ENCODE results near the gene GLS. TPM values are rescaled to one million over a fixed set of nuclear protein-coding genes. Genes with fewer than 3 reads are reported as not detected.

GLS gene
- total RNA-seq, 2 donors from 2014 or later: 86.0 to 102 TPM

GRCh38 chr2:191008286-191008685, 127.7 kb downstream of the GLS start:
- H3K4me1 ChIP-seq: peaks cover 26% of the 10 kb centered on the region
- peaks cover 3 to 12% of the 10 kb centered on the region in 2 donors for H3K36me3 ChIP-seq (replicated peaks in 1 of 2; ENCODE audit: insufficient read depth in 1 of 2, low read depth in 2 of 2)
- no peak overlapping the region for H3K27ac ChIP-seq
- intact Hi-C loops (cut with DNase I): no loop called here
- no peak for ATAC-seq
- no peaks in the 10 kb centered on the region for H3K9me3 ChIP-seq
- TF ChIP-seq CTCF (IDR thresholded peaks at IDR 0.05): no peak
- no peak for TF ChIP-seq POLR2A (IDR thresholded peaks at IDR 0.05)
- H3K4me3 ChIP-seq: no peak overlapping the region
- no peaks in the 10 kb centered on the region for H3K27me3 ChIP-seq
- DNase-seq: no peak

- TF ChIP-seq CTCF (IDR thresholded peaks at IDR 0.05): no peak
- no peak for TF ChIP-seq POLR2A (IDR thresholded peaks at IDR 0.05)
- ATAC-seq: no peak
- no peaks in the 10 kb centered on the region for H3K27me3 ChIP-seq
- 86 to 94% methylated on average over 4 of the region's 4 CpGs for WGBS, 2 donors
- no peaks in the 10 kb centered on the region for H3K9me3 ChIP-seq
- H3K27ac ChIP-seq: no peak overlapping the region
- peaks cover 32% of the 10 kb centered on the region for H3K4me1 ChIP-seq
- DNase-seq: no peak
- no peak overlapping the region for H3K4me3 ChIP-seq
- intact Hi-C loops (cut with DNase I): no loop called here
- peaks cover 0 to 10% of the 10 kb centered on the region in 2 donors for H3K36me3 ChIP-seq (replicated peaks in 1 of 2; ENCODE audit: insufficient read depth in 1 of 2, low read depth in 2 of 2)
Measured at GRCh38 chr2:191009541-191010374, 129.1 kb downstream of the GLS start.

DNA sequence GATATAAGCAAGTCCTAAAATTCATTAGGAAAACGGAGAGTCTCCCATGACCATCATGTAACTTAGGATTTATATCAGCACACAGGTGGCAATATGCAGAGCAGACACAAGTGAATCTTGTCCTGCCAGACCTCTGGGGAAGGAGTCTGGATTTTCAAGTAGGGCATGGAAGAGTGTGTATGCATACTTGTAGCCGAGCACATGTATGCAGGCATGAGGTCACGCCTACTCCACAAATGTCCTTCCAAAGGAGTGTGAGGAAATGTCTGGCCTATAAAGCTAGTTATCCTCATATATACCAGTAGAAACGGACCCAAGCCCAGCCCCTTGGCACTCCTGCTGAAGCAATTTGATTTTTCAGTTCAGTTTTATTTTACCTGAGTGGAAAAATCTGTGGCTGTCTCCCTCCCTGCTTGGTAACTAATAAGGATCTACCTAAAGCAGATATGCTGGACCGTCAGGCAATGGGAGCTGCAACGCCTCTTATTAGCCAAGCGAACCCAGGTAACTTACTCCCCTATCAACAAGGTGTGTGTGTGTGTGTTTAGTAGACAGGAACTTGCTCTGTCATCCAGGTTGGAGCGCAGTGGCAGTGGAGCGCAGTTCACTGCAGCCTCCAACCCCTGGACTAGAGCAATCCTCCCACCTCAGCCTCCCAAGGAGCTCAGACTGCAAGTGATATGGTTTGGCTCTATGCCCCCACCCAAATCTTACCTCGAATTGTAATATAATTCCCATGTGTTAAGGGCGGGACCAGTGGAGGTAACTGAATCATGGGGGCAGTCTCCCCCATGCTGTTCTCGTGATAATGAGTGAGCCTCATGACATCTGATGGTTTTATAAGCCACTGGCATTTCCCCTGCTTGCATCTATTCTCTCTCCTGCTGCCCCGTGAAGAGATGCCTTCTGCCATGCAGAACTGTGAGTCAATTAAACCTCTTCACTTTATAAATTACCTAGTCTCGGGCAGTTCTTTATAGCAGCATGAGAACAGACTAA, 130.6 kb downstream of the GLS start:
- intact Hi-C loops (cut with DNase I): no loop called here
- 72 to 77% methylated on average over 14 of the region's 14 CpGs for WGBS, 2 donors
- ATAC-seq: no peak
- DNase-seq: no peak
- H3K27me3 ChIP-seq: no peaks in the 10 kb centered on the region
- peaks cover 0 to 6% of the 10 kb centered on the region in 2 donors for H3K36me3 ChIP-seq (replicated peaks in 1 of 2; ENCODE audit: insufficient read depth in 1 of 2, low read depth in 2 of 2)
- H3K4me3 ChIP-seq: no peak overlapping the region
- H3K4me1 ChIP-seq: peaks cover 33% of the 10 kb centered on the region
- H3K9me3 ChIP-seq: no peaks in the 10 kb centered on the region
- H3K27ac ChIP-seq: no peak overlapping the region
- TF ChIP-seq CTCF (IDR thresholded peaks at IDR 0.05) (no peak), POLR2A (IDR thresholded peaks at IDR 0.05) (no peak)

- no peak for TF ChIP-seq POLR2A (IDR thresholded peaks at IDR 0.05)
- TF ChIP-seq CTCF (IDR thresholded peaks at IDR 0.05): no peak
- Histone ChIP-seq H3K9me3 (no peaks in the 10 kb centered on the region), H3K36me3 (replicated peaks in 1 of 2; ENCODE audit: insufficient read depth in 1 of 2, low read depth in 2 of 2) (peaks cover 0 to 2% of the 10 kb centered on the region in 2 donors), H3K27me3 (no peaks in the 10 kb centered on the region), H3K4me3 (no peak overlapping the region), H3K4me1 (peaks cover 33% of the 10 kb centered on the region), H3K27ac (peak overlapping the region in 1 of 4 donors; percentile 99)
- no peak for ATAC-seq
- no peak for DNase-seq
- WGBS, 2 donors: 85 to 93% methylated on average over 3 of the region's 3 CpGs
- intact Hi-C loops (cut with DNase I): no loop called here
Measured at GRCh38 chr2:191012346-191012745, 131.7 kb downstream of the GLS start.

All from body of pancreas (tissue), 4 donors.